Epithelial cell of esophagus (primary cell): ENCODE results near the gene CACNA2D2.

Experiments used
- DNase-seq: peaks from one replicate; pipeline ENCODE4 v3.0.0; 2010; ENCODE audit warnings: low read depth
- H3K4me3 ChIP-seq: 2 replicates; pipeline ENCODE4 v1.5.1; 2011; ENCODE audit warnings: mild to moderate bottlenecking, low read length, control low read depth
- TF ChIP-seq, protein P1 (sequence below): IDR thresholded peaks from 2 replicates; pipeline ENCODE4 v1.5.1; 2011; ENCODE audit warnings: low read depth, mild to moderate bottlenecking, low read length, control low read depth, inconsistent platforms; ENCODE audit not compliant: insufficient read depth; ENCODE audit errors: missing control alignments

Gene CACNA2D2

DNA sequence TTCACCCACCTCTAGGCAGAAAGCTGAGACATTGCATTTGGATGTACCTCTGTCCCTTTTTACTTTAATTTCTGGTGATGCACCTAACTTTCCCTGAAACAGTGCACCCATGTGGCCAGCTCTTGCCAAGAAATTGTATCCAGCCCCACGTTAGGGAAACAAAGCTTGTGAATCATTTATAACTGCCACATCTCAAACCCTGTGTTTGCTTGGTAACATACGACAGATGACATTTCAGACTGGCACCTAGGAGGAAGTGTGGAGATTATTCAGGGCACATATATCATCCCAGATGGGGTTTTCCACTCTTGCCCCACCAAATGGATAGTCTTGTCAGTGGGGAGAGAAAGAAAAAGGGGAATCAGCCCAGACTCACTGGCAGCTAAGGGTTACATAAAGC lies 150.7 kb downstream of the CACNA2D2 start:
- TF ChIP-seq, protein P1, sequence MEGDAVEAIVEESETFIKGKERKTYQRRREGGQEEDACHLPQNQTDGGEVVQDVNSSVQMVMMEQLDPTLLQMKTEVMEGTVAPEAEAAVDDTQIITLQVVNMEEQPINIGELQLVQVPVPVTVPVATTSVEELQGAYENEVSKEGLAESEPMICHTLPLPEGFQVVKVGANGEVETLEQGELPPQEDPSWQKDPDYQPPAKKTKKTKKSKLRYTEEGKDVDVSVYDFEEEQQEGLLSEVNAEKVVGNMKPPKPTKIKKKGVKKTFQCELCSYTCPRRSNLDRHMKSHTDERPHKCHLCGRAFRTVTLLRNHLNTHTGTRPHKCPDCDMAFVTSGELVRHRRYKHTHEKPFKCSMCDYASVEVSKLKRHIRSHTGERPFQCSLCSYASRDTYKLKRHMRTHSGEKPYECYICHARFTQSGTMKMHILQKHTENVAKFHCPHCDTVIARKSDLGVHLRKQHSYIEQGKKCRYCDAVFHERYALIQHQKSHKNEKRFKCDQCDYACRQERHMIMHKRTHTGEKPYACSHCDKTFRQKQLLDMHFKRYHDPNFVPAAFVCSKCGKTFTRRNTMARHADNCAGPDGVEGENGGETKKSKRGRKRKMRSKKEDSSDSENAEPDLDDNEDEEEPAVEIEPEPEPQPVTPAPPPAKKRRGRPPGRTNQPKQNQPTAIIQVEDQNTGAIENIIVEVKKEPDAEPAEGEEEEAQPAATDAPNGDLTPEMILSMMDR = peak; percentile 41
- H3K4me3 ChIP-seq = no peak overlapping the region
- DNase-seq = peak; percentile 56

DNA sequence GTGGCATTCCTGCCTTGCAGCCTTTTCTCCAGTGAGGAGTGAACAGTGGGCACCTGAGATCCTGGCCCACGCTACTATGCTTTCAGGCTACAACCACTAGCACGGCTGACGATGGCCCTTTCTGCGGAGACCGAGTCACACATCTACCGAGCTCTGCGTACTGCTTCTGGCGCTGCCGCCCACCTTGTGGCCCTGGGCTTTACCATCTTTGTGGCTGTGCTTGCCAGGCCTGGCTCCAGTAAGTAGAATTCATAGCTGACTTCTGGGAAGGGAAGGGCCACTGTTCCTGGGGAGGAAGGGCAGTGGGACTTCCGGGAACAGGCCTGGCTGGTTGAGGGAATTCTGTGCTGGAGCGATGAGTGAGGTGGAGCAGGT lies 152.1 kb downstream of the CACNA2D2 start:
- DNase-seq = no peak
- TF ChIP-seq, protein P1 = no peak
- H3K4me3 ChIP-seq = peak overlapping the region; percentile 88

DNA sequence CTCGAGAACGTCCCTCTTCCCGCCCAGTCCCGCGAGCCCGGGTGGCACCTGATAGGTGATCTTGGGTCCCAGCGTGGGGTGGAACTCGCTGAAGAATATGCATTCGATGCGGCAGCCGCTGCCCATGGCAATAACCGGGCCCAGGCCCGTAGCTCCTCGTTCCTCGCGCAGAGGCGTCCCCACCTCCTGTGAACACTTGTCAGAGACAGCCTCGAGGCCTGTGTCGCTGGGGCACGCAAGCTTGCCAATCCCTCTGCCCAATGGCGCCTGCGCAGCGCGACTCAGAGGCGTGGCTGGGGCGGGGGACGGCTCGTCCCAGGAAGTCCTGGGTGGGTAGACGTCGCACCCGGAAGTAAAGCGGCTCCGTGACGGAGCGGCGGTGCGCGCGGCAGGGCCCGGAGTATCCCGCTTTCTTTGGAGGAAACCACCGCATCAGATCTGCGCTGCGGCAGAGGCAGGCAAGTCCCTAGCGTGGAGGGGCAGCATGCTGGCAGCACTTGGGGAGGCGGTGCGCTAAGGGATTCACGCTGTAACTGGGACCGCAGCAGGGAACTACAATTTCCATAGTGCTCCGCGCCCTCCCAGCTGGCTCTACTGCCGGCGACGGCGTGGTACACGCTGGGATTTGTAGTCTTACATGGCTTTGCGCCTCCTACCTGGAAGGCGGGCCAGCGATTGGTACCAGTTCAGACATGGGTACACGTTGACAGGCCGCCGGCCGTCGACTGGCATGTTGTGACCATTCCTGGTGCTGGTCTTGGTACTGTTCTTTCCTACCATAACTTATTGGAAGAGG lies 152.7 kb downstream of the CACNA2D2 start, which contains the start of the genes CYB561D2 and NPRL2:
Gene CYB561D2 (plus strand): TSS at position 336 of the 796 bp plus-strand sequence. CDS start 572 bp downstream, outside the sequence.
Gene NPRL2 (minus strand): TSS at position 249 of the 796 bp plus-strand sequence. CDS start 123 bp downstream, at position 126.
- DNase-seq = peak; percentile 97

DNA sequence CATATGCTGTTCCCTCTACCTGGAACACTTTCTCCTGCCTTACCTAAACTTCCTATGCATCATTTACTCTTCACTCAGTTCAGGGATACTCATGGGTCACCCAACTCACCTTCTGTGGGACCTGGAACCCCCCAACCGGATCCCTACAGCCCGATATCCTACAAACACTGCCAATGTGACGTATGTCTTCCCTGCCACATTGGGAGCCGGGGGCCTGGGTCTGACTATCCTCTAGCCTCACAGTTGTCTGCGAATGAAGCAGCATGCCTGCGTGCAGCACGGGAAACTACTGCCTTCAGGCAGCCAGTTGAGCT lies 153.3 kb downstream of the CACNA2D2 start:
- peak overlapping the region; percentile 88 for H3K4me3 ChIP-seq
- DNase-seq = no peak
- TF ChIP-seq, protein P1 = no peak

More for the DNA sequence above, 152.7 kb downstream of the CACNA2D2 start, which contains the start of the genes CYB561D2 and NPRL2:
- TF ChIP-seq, protein P1 = no peak
- H3K4me3 ChIP-seq = peak within 1 kb of the TSS; percentile 88

DNA sequence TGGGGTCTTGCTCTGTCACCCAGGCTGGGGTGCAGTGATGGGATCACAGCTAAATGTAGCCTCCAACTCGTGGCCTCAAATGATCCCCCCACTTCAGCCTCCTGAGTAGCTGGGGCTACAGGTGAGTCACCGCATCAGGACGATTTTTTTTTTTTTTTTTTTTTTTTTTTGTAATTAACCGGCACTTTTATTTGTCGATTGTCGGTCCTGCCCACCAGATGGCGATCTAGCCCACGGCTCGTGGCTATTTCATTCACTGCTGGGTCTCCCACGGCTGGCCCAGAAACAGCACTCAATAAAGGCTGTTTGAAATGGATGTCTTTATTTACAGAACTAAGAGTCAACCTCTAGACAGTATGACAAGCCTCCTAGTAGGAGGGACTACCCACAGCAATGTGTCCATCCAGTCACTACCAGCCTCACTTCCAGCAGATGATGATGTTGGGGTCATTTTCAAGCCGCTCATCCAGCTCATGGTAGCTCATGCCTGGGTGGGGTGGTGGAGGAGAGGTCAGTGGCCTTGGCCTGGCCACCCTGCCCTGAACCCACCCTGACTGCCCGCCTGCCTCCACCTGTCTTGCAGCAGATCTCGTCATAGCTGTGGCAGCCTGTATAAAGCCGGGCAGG lies 156.1 kb downstream of the CACNA2D2 start:
- no peak overlapping the region for H3K4me3 ChIP-seq
- TF ChIP-seq, protein P1 = peak; percentile 65
- DNase-seq = peak; percentile 73

DNA sequence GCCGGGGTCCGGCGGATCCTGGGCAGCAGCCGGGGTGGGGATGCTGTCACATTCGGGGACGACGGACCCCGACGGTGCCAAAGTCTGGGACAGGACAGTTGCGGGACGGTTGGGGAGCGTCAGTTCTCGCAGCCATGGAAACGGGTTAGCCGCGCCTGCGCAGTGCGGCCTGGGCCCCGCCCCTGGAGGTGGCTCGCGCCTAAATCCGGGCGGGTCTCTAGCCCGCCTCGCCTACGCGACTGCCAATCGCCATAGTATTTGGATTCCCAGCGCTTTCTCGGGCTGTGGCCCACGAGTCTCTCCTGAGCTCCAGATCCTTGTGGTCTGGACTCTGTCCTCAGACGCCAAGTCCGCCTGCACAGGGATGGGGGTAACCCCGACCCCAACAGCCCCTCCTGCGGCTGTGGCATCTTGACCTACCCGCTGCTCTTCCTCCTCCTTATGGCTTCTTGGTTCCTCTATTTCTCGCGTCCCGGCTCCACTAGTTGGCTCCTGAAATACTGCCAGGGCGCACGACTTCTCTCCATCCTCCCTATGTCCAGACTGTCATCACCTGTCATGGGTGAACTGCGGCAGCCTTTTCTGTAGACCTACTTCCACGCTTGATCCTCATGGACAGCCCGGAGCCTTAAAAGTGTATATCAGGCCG lies 157.7 kb downstream of the CACNA2D2 start, which contains the start of gene ZMYND10:
Gene ZMYND10 (minus strand): TSS at position 147 of the 649 bp plus-strand sequence. CDS start 153 bp downstream, outside the sequence.
- peak within 1 kb of the TSS; percentile 41 for H3K4me3 ChIP-seq
- peak; percentile 63 for DNase-seq

More for the DNA sequence above, 157.7 kb downstream of the CACNA2D2 start, which contains the start of gene ZMYND10:
- TF ChIP-seq, protein P1 = no peak
